ENCODE measurements around the gene UBXN11. TPM values are rescaled to one million over a fixed set of nuclear protein-coding genes. Genes with fewer than 3 reads are reported as not detected.

Gene UBXN11
- total and polyA plus RNA-seq, 2 of the 13 experiments (the other 11 are each of a cell fraction or from before 2014, with no cell fraction given): 9.3 to 10.4 TPM

DNA sequence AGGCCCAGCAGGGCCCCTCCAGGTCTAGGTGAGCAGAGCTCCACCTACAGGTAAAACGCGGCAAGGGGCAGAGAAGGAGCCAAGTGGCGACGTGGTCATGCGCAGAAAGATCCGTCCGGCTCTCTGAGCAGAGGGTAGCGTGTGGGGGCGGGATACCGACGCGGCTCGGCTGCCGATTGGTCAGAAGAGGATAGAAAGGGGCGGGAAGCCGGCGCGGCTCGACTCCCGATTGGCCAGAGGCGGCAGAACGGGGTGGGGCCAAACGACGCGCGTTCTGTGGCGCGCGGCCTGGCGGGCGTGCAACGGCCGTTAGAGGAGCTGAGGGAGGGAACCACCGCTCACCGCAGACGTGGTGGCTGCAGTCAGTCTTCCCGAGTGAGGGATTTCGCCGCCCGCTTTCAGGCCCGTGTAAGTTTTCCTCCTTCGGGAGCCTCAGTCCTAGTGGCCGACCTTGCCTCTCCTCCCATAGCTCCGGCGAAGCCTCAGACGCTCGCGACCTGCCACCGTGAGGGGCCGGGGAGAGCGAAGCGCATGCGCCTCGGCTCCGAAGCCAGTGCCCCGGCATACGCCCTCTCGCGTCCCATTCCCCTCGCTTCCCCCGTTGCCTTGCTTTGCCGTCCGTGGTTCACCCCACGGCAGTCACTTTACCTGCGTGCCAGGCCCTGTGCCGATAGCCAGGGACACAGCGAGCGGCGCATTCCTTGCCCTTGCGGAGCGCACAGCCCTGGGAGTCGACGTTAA is 72.4 kb downstream of the UBXN11 start, which contains the start of gene CEP85 (continued):
- TF ChIP-seq, protein P1, sequence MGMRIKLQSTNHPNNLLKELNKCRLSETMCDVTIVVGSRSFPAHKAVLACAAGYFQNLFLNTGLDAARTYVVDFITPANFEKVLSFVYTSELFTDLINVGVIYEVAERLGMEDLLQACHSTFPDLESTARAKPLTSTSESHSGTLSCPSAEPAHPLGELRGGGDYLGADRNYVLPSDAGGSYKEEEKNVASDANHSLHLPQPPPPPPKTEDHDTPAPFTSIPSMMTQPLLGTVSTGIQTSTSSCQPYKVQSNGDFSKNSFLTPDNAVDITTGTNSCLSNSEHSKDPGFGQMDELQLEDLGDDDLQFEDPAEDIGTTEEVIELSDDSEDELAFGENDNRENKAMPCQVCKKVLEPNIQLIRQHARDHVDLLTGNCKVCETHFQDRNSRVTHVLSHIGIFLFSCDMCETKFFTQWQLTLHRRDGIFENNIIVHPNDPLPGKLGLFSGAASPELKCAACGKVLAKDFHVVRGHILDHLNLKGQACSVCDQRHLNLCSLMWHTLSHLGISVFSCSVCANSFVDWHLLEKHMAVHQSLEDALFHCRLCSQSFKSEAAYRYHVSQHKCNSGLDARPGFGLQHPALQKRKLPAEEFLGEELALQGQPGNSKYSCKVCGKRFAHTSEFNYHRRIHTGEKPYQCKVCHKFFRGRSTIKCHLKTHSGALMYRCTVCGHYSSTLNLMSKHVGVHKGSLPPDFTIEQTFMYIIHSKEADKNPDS (CRISPR knock-in tag; IDR thresholded peaks at IDR 0.05): no peak
- TF ChIP-seq HDAC1 (CRISPR knock-in tag; IDR thresholded peaks at IDR 0.05) (peak; percentile 83), MEIS1 (CRISPR knock-in tag; IDR thresholded peaks at IDR 0.05; ENCODE audit: borderline replicate concordance) (peak; percentile 75; the same call in 1 of the 2 replicates), ATF7-NPFF (CRISPR knock-in tag; IDR thresholded peaks at IDR 0.05; ENCODE audit: low read depth) (peak; percentile 78), IKZF1 (IDR thresholded peaks at IDR 0.05) (no peak), IKZF4 (CRISPR knock-in tag; IDR thresholded peaks at IDR 0.05; ENCODE audit: borderline replicate concordance, low read depth, not compliant biosample characterization) (peak; percentile 30), FOXK1 (CRISPR knock-in tag; IDR thresholded peaks at IDR 0.05; ENCODE audit: borderline replicate concordance, low read depth) (peak; percentile 23; the same call in 1 of the 2 replicates), ZNF484 (CRISPR knock-in tag; IDR thresholded peaks at IDR 0.05; ENCODE audit: borderline replicate concordance, low read depth) (no peak), CENPX (CRISPR knock-in tag; IDR thresholded peaks at IDR 0.05) (no peak), PHF21A (CRISPR knock-in tag; IDR thresholded peaks at IDR 0.05) (peak; percentile 68), KAT7 (CRISPR knock-in tag; IDR thresholded peaks at IDR 0.05; ENCODE audit: borderline replicate concordance) (no peak), KDM2A (CRISPR knock-in tag; IDR thresholded peaks at IDR 0.05; ENCODE audit: borderline replicate concordance, low read depth) (0 out of 2 replicates have a peak, but pooled peaks have one; percentile 39), ZNF20 (CRISPR knock-in tag; IDR thresholded peaks at IDR 0.05) (no peak), SRY (CRISPR knock-in tag; IDR thresholded peaks at IDR 0.05) (no peak)
- TF ChIP-seq, protein P2, sequence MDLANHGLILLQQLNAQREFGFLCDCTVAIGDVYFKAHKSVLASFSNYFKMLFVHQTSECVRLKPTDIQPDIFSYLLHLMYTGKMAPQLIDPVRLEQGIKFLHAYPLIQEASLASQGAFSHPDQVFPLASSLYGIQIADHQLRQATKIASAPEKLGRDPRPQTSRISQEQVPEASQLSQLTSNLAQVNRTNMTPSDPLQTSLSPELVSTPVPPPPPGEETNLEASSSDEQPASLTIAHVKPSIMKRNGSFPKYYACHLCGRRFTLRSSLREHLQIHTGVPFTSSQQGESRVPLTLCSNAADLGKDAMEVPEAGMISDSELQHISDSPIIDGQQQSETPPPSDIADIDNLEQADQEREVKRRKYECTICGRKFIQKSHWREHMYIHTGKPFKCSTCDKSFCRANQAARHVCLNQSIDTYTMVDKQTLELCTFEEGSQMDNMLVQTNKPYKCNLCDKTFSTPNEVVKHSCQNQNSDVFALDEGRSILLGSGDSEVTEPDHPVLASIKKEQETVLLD (CRISPR knock-in tag; IDR thresholded peaks at IDR 0.05; ENCODE audit: low read depth): 0 out of 2 replicates have a peak, but pooled peaks have one; percentile 34
- TF ChIP-seq, protein P3, sequence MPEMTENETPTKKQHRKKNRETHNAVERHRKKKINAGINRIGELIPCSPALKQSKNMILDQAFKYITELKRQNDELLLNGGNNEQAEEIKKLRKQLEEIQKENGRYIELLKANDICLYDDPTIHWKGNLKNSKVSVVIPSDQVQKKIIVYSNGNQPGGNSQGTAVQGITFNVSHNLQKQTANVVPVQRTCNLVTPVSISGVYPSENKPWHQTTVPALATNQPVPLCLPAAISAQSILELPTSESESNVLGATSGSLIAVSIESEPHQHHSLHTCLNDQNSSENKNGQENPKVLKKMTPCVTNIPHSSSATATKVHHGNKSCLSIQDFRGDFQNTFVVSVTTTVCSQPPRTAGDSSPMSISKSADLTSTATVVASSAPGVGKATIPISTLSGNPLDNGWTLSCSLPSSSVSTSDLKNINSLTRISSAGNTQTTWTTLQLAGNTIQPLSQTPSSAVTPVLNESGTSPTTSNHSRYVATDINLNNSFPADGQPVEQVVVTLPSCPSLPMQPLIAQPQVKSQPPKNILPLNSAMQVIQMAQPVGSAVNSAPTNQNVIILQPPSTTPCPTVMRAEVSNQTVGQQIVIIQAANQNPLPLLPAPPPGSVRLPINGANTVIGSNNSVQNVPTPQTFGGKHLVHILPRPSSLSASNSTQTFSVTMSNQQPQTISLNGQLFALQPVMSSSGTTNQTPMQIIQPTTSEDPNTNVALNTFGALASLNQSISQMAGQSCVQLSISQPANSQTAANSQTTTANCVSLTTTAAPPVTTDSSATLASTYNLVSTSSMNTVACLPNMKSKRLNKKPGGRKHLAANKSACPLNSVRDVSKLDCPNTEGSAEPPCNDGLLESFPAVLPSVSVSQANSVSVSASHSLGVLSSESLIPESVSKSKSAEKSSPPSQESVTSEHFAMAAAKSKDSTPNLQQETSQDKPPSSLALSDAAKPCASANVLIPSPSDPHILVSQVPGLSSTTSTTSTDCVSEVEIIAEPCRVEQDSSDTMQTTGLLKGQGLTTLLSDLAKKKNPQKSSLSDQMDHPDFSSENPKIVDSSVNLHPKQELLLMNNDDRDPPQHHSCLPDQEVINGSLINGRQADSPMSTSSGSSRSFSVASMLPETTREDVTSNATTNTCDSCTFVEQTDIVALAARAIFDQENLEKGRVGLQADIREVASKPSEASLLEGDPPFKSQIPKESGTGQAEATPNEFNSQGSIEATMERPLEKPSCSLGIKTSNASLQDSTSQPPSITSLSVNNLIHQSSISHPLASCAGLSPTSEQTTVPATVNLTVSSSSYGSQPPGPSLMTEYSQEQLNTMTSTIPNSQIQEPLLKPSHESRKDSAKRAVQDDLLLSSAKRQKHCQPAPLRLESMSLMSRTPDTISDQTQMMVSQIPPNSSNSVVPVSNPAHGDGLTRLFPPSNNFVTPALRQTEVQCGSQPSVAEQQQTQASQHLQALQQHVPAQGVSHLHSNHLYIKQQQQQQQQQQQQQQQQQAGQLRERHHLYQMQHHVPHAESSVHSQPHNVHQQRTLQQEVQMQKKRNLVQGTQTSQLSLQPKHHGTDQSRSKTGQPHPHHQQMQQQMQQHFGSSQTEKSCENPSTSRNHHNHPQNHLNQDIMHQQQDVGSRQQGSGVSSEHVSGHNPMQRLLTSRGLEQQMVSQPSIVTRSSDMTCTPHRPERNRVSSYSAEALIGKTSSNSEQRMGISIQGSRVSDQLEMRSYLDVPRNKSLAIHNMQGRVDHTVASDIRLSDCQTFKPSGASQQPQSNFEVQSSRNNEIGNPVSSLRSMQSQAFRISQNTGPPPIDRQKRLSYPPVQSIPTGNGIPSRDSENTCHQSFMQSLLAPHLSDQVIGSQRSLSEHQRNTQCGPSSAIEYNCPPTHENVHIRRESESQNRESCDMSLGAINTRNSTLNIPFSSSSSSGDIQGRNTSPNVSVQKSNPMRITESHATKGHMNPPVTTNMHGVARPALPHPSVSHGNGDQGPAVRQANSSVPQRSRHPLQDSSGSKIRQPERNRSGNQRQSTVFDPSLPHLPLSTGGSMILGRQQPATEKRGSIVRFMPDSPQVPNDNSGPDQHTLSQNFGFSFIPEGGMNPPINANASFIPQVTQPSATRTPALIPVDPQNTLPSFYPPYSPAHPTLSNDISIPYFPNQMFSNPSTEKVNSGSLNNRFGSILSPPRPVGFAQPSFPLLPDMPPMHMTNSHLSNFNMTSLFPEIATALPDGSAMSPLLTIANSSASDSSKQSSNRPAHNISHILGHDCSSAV (CRISPR knock-in tag; IDR thresholded peaks at IDR 0.05; ENCODE audit: borderline replicate concordance): no peak
